HEK293T (cell line): ENCODE data around the gene SEMA3E.
"Not testable (repeated sequence)": the region's sequence is repeated elsewhere in the genome, so short reads cannot be mapped to it uniquely, and the experiment has no call there.

Experiments
- CTCF ChIA-PET: fragments of 350-600 bp; formaldehyde crosslinking; extraction: SDS; loops from one replicate; lab custom pipeline; 2021; ENCODE audit warnings: antibody characterized with exemption, inconsistent platforms; lab: Yijun Ruan, JAX
- POLR2A ChIA-PET: fragments of 350-600 bp; formaldehyde crosslinking; extraction: SDS; loops from one replicate; lab custom pipeline; 2020; ENCODE audit warnings: antibody characterized with exemption, inconsistent platforms; lab: Yijun Ruan, JAX
- DNase-seq: peaks from one replicate; pipeline ENCODE4 v3.0.0; 2012; ENCODE audit warnings: mixed read lengths; ENCODE audit errors: extremely low spot score
- ARNT ChIP-seq: fragments of 450-650 bp; IDR thresholded peaks from 2 replicates; pipeline ENCODE4 v1.6.1; 2017; ENCODE audit warnings: mild to moderate bottlenecking
- BHLHE40 ChIP-seq: fragments of 450-650 bp; IDR thresholded peaks from 2 replicates; pipeline ENCODE4 v1.6.1; 2016; ENCODE audit warnings: mild to moderate bottlenecking, moderate library complexity, borderline replicate concordance
- CTBP1 ChIP-seq: fragments of 450-650 bp; IDR thresholded peaks from 2 replicates; pipeline ENCODE4 v1.6.1; 2016; ENCODE audit warnings: borderline replicate concordance
- ELF4 ChIP-seq: fragments of 450-650 bp; IDR thresholded peaks from 2 replicates; pipeline ENCODE4 v1.6.1; 2017; ENCODE audit warnings: antibody characterized with exemption
- FOXA1 ChIP-seq: fragments of 450-650 bp; IDR thresholded peaks from 2 replicates; pipeline ENCODE4 v1.6.1; 2016; ENCODE audit warnings: mild to moderate bottlenecking
- FOXK2 ChIP-seq: fragments of 450-650 bp; IDR thresholded peaks from 2 replicates; pipeline ENCODE4 v1.6.1; 2016; ENCODE audit warnings: mild to moderate bottlenecking
- FOXM1 ChIP-seq: fragments of 450-650 bp; IDR thresholded peaks from 2 replicates; pipeline ENCODE4 v1.6.1; 2017; ENCODE audit warnings: mild to moderate bottlenecking, borderline replicate concordance
- HDGF ChIP-seq: fragments of 450-650 bp; IDR thresholded peaks from 2 replicates; pipeline ENCODE4 v1.6.1; 2017; ENCODE audit warnings: antibody characterized with exemption, borderline replicate concordance
- L3MBTL2 ChIP-seq: fragments of 450-650 bp; conservative IDR thresholded peaks from 2 replicates; pipeline ENCODE4 v1.6.1; 2016; ENCODE audit warnings: mild to moderate bottlenecking
- LEF1 ChIP-seq: fragments of 450-650 bp; IDR thresholded peaks from 2 replicates; pipeline ENCODE4 v1.6.1; 2017; ENCODE audit warnings: mild to moderate bottlenecking, borderline replicate concordance
- NFRKB ChIP-seq: fragments of 450-650 bp; IDR thresholded peaks from 2 replicates; pipeline ENCODE4 v1.6.1; 2016; ENCODE audit warnings: mild to moderate bottlenecking, moderate library complexity
- SP1 ChIP-seq: fragments of 450-650 bp; IDR thresholded peaks from 2 replicates; pipeline ENCODE4 v1.6.1; 2017
- SUZ12 ChIP-seq: fragments of 450-650 bp; IDR thresholded peaks from 2 replicates; pipeline ENCODE4 v1.6.1; 2016; ENCODE audit warnings: mild to moderate bottlenecking
- TARDBP ChIP-seq: fragments of 450-650 bp; IDR thresholded peaks from 2 replicates; pipeline ENCODE4 v1.6.1; 2016
- ZNF384 ChIP-seq: fragments of 450-650 bp; IDR thresholded peaks from 2 replicates; pipeline ENCODE4 v1.6.1; 2016
- TF ChIP-seq, protein P1 (sequence below): fragments of 450-650 bp; IDR thresholded peaks from 2 replicates; pipeline ENCODE4 v1.6.1; 2016

SEMA3E gene

DNA sequence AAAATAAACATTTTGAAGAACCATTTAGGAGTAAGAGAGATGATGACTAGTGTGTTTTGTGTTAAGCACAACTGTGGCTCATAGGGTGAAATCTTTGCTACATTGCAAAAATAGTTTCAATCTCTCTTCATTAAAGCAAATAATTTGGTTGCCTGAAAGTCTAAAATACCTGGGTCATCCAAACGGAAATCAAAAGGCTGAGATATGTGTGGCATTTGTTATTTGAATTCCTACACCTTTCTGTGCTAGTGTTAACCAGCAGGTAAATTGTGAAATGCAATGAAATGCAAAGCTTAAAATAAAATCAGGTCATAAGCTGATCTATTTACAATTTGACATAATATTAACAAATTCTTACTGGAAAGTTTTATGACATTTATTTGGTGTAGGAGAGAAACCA is 40.9 kb upstream of the SEMA3E start:
- TF ChIP-seq NFRKB (no peak), FOXA1 (no peak), ARNT (no peak), FOXM1 (no peak), L3MBTL2 (no peak), SP1 (no peak), BHLHE40 (no peak)
- TF ChIP-seq, protein P1, sequence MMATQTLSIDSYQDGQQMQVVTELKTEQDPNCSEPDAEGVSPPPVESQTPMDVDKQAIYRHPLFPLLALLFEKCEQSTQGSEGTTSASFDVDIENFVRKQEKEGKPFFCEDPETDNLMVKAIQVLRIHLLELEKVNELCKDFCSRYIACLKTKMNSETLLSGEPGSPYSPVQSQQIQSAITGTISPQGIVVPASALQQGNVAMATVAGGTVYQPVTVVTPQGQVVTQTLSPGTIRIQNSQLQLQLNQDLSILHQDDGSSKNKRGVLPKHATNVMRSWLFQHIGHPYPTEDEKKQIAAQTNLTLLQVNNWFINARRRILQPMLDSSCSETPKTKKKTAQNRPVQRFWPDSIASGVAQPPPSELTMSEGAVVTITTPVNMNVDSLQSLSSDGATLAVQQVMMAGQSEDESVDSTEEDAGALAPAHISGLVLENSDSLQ = no peak
- POLR2A ChIA-PET = no interaction called here
- CTCF ChIA-PET = no interaction called here
- no peak for DNase-seq

DNA sequence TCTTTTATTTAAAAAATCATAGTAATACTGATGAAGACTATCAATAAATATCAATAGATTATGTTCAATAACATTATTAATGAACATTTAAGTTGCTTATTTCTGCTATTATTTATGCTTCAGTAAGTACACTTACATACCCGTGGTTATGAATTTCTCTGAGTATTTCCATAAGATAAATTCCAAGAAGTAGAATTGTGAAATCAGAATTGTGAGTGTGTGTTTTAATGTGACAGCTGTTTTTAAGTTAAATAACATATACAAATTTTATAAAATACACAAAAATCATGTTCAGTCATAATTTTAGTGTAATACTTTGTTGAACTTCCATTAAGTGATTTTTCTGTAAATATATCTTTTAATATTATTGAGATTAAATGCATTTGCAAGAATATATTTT is 37.5 kb upstream of the SEMA3E start:
- no peak for TF ChIP-seq FOXK2
- TF ChIP-seq TARDBP = no peak
- DNase-seq = no peak
- CTCF ChIA-PET = no interaction called here
- POLR2A ChIA-PET = no interaction called here

DNA sequence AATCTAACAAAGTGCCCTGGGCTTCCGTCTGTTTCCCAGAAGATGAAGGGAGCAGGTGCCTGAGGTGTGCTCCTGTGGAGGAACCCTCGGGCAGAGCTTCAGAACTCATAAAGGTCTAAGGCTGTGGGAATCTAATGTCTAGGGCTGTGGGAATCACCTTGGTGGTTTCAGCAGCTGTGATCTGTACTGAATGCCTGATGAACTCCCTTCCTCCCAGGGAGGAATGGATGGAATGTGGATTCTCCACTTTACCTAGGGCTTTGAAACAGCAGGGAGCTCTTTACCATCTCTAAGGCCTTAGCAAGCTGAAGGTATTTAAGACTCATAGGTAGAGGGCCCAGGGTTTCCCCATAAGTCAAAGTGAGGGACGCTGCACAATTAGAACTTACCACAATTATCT is 36.0 kb upstream of the SEMA3E start:
- no peak for TF ChIP-seq FOXA1
- POLR2A ChIA-PET = no interaction called here
- CTCF ChIA-PET = no interaction called here
- DNase-seq = no peak

DNA sequence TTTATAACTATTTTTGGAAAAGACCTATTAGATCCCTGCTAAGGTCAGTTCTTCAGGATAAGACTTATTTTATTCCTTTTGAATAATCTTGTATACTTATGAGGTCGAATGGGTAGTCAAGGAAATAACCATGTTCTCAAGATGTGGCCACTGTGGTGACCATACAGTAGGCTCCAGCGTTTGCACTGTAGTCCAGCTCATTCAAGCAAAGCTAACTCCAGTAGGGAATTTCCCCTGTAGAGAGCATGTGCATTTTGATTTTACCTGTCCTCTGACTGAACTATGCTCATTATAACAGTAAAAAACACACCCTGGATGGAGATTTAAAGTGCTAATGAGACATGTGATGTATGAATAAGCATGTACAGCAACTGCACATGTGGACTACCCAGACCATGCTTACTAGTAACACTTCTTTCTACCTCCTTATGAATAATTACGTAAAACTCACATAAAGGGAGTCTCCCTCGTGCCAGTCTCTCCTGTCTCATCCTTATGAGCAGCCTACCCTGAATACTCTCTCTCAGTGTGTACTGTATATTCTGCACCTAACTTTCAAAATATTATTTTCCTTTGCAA is 32.4 kb upstream of the SEMA3E start:
- POLR2A ChIA-PET = no interaction called here
- CTCF ChIA-PET = no interaction called here
- no peak for DNase-seq
- TF ChIP-seq CTBP1 (no peak), FOXM1 (no peak), HDGF (no peak), NFRKB (no peak), SUZ12 (no peak), SP1 (no peak), ARNT (no peak), ZNF384 (no peak), TARDBP (no peak), FOXK2 (no peak)
- TF ChIP-seq, protein P1 = no peak

DNA sequence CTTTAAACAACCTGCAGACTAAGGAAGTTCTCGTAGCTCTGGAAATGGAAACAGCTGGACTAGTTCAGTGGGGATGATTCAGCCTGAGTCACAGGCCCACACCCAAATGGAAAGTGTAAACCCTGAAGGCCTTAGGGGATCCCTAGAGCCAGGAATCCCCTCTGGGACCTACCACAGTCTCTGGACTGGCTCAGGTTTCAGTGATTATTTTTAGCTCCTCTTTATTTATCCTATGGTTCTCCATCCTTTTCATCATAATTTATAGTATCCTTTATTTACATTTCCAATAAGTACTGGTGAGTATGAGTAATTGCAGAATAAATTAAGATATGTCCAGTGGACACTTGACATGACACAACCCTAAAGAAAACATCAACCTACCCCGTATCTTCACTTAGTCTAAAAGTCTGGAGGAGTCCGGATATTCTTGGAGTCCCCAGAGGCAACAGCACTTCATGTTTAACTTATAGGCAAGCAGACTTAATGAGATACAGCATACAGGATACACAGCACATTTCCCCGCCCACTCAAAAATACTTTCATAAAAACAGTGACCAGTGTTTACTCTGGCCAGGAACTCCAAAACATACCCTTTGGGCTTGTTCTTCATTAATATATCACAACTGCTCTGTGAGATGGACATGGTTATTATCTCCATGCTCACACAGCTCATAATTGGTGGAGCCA is 28.4 kb upstream of the SEMA3E start:
- CTCF ChIA-PET = no interaction called here

DNA sequence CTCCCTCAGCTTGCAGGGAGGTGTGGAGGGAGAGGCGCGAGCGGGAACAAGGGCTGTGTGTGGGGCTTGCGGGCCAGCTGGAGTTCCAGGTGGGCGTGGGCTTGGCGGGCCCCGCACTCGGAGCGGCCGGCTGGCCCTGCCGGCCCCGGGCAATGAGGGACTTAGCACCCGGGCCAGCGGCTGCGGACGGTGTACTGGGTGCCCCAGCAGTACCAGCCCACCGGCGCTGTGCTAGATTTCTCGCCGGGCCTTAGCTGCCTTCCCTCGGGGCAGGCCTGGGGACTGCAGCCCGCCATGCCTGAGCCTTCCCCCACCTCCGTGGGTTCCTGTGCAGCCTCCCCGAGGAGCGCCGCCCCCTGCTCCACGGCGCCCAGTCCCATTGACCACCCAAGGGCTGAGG is 24.4 kb upstream of the SEMA3E start:
- CTCF ChIA-PET, POLR2A ChIA-PET, DNase-seq: not testable (repeated sequence)

More for the DNA sequence above, 28.4 kb upstream of the SEMA3E start:
- TF ChIP-seq BHLHE40 (no peak), ARNT (no peak), SUZ12 (no peak), L3MBTL2 (no peak), CTBP1 (0 out of 2 replicates have a peak, but pooled peaks have one; percentile 50), TARDBP (no peak), ZNF384 (no peak), NFRKB (no peak), FOXK2 (no peak), SP1 (no peak), HDGF (no peak), FOXM1 (no peak), FOXA1 (peak; percentile 90), LEF1 (no peak), ELF4 (no peak)
- TF ChIP-seq, protein P1 = peak; percentile 93
- POLR2A ChIA-PET = no interaction called here
- DNase-seq = peak; percentile 32

DNA sequence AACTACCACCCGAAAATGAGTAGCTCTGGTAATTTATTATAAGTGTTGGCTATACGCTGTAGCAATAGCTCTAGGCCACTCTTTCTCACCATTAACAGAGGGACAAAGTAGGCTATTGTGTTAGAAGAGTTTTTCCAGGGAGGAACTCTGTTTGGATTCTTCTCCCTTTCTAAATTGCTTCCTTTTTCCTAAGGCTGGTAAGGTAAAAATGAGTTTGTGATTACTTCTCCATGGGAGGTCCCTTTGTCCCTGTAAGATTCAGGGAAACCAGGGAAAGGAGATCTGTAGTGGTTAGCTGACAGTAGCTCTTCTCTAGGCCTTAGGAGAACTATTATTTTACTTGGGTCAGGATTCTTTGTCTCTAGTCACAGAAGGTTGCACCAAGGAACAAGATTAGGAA is 23.2 kb upstream of the SEMA3E start:
- no peak for DNase-seq
- TF ChIP-seq CTBP1 (no peak), ELF4 (no peak), ARNT (no peak), SUZ12 (no peak), LEF1 (no peak), FOXM1 (no peak), BHLHE40 (no peak), TARDBP (no peak), FOXA1 (no peak), L3MBTL2 (no peak), NFRKB (no peak), FOXK2 (no peak), SP1 (no peak), ZNF384 (no peak), HDGF (no peak)
- TF ChIP-seq, protein P1 = no peak
- POLR2A ChIA-PET = no interaction called here
- CTCF ChIA-PET = no interaction called here
